GM19395 (cell line): ENCODE results near the gene ARL4C.
A peak's percentile ranks its signal among the peaks of the same experiment; 100 is the strongest.

ENCODE experiments used
- ATAC-seq: cut with Tn5 transposase; IDR thresholded peaks from one replicate; pipeline ENCODE4 v1.9.1; 2021; ENCODE audit warnings: mild to moderate bottlenecking, moderate library complexity; ENCODE audit not compliant: unreplicated experiment

ARL4C gene

DNA sequence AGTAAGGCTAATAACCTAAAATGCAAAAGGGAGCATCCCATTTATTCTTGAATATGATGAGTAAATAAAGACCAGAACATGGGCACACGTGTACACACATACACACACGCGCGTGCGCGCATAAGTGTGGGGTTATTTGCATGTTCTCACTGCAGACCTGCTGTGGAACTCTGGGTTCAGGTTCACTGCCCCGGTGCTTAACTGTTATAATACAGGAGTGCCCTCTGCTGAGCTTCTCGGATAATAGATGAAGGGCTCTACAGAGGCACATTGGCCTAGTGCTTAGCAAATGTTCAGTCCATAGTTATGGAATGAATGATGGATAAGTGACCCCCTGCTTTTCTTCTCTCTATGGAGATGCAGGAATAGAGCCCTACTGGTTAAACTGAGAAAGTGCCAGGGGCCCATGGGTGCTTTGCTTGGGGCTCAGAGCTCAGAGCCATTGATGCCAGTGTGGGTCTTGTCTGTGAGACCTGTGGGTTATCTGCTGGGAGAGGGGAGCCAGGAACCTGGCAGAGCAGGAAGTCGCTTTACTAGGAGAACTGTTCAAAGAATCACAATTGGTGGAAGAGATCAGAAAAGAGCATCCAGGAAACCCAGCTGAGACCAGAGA lies 3.6 kb upstream of the ARL4C start:
- no peak for ATAC-seq

DNA sequence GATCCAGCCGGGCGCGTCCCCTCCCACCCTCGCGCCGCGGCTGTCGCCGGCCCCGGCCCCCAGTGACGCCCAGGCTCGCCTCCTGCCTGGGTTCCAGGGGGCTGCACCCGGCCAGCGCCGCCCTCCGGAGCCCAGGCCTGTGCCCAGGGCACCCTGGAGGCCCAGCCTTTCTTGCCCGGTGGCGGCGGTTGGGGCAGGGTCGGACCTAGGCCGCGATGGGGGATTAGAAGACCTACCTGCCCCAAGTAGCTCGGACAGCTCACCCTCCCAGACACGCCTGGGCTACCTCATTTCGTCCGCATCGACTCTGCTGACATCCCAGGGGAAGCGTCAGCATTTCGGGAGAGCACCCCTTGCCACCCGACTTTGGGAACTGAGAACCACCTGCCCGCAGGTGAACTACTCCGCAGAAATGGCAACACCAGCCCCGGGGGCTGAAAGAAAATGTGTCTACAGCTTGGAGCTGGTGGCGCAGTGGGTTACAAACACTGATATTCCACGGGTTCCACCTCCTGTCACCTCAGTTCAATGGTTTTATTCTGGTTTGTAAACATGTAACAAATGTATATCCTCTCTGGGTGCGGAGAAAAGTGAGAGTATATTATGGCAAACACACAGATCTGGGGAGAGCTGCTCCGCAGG lies 834 bp upstream of the ARL4C start:
- no peak for ATAC-seq

DNA sequence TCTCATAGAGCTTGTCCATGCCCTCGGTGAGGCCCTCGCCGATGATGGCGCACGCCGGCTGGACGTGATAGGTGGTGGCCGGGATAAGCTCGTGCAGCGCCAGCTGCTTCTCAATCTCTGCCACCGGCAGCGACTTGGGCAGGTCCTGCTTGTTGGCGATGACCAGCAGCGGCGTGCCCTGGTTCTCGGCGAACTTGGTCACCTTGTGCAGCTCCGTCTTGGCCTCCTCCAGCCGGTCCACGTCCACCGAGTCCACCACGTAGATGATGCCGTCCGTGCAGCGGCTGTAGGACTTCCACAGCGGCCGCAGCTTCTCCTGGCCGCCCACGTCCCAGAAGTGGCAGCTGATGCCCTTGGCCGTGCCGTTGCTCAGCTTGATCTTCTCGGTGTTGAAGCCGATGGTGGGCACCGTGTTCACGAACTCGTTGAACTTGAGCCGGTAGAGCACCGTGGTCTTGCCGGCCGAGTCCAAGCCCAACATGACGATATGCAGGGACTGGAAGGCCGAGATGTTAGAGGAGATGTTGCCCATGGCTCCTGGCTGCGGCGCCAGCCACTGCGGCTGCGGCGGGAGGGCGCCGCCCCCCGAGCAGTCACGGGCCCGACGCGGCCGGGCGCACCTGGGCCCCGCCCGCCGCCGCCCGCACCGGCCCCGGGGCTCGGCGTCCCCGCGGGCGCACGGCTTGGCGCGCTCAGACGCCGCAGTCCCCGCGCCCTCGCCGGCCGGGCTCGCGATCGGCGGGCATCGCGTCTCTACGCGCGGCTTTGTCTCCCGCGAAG lies 636 bp downstream of the ARL4C start:
- peak; percentile 45 for ATAC-seq

DNA sequence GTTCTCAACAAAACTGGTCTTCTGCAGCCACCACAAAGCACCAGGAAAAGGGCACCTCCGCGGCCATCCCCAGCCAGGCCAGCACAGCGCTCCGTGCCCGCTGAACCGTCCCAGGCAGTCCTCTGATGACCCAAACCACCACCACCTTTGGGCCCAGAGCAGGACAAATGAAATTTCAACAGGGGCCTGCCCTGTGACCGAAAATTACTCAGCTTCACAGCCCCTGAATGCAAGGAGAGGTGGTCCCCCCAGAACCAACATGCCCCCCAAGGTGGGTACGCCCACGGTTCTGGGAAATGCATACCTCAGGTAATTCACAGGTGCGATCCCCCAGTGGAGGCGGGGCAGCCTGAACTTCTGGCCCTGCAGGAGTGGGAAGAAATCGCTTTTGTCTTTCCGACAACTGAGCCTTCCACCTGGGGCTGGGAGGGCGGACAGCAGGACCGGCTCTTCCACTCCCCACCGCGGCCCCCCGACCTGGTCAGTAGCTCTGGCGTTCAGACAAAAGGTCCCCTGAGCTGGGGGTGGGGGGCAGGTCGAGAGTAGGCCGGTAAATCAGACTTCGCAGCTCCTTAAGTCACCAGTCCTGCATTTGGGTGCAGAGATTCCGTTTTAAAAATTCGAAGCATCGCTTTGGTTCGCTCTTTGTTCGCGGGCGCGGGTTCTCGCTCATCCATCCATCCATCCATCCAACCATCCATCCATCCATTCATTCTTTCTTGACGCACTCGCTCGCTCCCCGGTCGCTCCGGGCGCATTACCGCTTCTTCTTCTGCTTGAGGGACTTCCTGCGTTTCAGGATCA lies 1.4 kb downstream of the ARL4C start:
- no peak for ATAC-seq

DNA sequence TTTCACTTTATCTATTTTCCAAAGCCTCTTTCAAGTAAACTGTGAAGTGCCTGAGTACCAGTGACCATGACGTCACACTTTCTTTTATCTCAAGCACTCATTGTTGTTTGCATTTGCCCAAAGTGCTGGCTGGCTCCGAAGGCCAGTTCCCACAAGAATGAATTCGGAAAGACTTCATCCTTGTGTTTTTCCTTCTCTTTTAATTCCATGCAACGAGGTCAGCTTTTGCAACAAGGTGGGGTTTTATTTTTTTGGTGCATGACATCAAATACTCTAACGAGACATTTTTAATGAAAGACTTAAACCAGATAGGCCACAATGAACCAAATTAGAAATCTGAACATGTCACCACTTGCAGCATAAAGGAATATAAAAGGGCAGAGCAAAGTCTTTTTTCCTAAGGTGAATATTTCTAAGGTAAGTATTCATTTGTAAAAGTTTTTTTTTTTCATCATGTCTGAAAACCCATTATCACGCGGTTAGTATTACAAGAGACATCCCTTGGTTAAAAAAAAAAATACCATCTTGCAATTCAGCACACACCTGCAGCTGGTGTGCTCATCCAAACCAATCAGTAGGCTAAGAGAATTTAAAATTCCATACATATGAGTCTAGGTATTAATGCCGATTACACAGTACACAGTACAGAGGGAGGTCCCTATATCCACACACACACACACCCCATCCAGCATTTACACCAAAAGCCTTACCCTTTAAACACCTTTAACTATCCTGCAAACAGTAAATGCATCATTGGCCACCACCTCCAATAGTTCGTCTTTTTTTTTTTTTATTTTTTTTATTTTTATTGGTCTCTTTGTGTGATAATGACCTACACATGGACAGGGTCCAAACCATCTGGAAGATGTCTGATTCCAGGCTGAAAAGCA lies 2.3 kb downstream of the ARL4C start:
- no peak for ATAC-seq

DNA sequence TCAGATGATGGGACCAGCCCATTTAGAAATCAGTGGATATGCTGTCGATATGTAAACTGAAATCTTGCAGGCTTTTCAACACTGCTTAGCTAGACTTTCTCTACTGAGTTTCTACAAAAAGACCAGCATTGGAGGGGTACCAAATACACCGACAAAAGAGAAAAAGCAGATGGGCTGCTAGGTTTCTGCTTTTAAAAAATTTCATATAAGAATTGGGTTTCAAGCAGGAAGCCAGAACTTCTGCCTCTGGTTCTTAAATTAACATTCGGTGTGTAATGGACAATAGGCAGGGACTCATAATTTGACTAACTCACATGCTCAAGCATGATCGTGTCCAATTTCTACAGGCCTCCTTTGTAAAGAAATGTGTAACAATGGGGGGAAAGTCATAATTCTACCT lies 3.1 kb downstream of the ARL4C start:
- no peak for ATAC-seq

DNA sequence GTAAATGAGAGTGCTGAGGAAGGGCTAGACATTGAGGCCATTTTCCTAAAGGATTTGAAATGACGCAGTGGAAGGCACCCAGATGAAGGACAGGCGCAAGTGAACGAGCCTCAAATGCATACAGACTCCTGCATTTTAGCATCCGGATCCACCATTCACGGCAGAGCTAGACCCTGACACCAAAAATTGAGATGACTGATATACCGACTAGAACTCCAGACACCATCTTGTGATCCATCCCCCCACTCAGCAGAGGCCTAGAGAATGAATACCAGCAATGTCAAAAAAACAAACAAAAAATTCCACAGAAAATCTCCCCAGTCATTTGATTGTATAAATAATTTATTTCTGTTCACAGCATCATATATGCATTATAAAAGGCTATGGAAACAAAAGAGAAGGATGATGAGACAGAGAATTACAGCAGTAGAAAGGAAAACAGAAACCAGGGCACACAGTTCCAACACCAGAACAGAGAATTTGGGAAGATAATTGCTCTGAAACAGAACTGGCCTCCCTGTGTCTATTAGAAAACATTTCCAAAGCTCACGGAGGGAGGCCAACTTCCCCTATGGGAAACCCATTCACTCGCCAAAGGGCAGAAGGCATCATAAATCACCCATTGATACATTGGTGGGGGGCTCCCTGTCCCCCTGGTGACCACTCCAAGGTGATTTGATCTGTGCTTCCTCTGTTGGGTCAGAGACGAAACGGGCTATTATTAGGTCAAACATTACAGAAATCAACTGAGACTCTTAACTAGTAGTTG lies 4.0 kb downstream of the ARL4C start:
- no peak for ATAC-seq

DNA sequence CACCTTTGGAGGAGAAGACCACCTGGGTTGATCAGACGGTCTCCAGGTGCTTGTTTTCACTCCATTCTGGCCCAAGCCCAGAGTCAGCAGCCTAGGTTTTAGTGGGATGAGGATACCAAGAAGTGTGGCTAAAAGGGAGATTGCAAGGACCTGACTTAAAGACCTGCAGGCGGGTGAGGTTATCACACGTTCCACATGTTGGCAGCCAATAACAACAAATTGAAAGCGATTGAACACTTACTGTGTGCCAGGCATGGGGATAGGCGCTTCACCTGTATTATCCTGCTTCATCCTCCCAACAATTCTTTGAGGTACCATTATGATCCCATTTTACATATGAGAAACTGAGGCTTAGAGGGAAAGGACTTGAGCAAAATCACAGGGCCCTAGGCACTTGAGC lies 5.0 kb downstream of the ARL4C start:
- ATAC-seq = no peak

DNA sequence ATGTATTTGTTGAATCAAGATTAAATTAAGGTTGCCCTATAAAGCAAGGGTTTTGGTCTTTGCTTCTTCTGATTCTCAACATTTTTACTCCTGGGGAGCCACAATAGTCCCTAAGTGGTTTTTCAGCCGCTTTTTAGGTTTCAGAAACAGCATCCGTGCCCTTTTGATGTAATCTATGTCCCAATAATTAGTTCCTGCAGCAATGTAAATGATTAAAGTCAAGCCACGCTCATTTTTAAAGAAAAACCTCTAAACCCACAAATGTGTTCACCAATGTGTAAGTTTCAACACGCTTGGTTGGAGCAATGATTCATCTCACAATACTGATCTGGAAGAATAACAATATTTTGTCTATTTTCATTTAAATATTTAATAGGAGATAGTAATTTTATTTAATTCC lies 5.6 kb downstream of the ARL4C start:
- ATAC-seq = no peak

DNA sequence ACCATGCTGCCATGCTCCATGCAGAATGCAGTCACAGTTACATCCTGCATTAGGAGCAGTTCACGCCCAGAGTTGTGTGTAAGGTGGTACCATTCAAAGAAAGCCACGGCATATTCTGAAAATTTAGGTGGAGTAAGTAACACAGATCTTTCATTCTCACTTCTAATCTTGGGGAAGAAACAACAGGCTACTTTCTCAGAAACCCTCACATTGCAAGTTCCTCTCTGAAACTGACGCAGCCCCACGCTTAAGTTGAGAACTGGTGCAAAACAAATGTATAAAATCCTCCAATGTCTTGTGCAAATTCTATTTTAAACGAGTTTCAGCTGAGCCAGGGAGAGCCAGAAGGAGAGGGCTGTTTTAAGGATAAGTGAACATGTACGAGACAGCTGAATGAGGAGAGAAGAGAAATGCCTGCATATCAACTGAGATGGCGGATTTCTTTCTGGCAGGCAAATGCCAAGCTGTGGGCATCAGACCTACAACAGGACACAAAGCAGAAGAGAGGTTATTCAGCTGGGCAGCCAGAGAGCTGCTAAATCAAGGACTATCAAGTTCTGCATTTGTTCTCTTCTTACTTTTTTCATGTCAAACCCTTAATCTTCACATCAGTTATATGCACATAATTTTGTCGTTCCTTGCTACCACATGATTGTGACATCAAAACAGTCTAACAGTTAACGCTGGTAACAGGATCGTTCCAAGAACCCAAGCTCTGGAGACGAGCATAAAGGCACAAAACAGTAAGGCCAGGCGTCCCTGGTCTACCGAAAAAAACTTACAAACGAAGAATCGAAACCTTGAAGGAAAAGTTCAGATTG lies 6.4 kb downstream of the ARL4C start:
- no peak for ATAC-seq

DNA sequence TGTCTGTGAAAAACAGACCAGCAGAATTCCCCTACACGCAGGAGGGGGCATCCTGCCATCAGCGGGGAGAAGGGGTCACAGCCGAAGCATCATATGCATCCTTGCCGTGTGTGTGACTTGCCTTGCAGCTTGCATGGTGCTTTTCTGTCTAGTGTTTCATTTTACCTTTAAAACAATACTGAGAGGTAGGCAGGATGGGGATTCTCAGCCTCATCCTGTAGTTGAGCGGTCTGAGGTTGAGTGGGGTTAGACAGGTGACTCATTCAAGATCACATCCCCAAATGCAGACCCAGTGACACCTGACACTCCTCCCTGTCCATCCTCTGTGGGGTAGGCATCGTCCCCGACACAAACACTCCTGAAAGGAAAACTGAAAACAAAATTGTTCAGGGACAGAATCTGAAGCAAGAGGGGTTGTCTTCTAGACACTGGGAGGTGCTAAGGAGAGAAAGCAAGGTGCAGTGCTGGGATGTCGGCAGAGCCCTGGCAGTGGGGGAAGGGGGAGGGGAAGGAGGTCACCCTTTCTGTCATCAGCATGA lies 7.9 kb downstream of the ARL4C start:
- peak; percentile 81 for ATAC-seq

DNA sequence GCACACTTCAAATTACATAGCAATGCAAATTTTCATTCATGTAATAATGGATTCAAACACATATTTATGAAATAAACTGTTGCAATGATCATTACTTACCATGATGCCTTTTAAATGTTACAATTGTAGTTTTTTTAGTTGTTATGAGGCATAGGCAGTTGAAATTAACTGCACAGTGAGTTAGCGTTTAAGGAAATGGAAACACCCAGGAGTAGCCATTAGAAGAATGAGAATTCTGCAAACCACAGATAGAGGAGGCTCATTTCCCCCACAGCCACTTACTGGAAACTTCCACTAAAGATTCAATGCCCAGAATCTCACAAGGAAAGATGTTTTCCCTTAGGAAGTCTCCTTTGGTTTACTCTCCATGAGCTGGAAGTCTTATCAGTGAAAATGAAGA lies 8.4 kb downstream of the ARL4C start:
- no peak for ATAC-seq

DNA sequence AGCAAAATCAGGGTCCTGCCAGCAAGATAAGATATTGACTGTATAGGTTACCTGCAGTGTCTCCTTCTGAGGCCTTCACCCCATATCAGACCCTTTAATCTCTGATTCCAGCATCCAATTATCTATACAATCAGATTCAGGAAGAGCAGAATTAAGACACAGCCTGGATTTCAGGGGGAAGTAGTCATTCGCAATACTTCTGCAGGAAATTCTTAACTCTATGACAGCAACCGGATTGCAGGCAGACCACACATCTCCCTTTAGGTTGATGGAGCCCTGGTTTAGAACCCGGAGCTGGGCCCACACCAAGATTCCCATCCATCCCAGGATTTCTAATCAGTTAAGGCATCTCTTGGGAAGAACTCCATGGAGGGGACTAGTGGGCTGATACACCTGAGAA lies 9.5 kb downstream of the ARL4C start:
- ATAC-seq = no peak

DNA sequence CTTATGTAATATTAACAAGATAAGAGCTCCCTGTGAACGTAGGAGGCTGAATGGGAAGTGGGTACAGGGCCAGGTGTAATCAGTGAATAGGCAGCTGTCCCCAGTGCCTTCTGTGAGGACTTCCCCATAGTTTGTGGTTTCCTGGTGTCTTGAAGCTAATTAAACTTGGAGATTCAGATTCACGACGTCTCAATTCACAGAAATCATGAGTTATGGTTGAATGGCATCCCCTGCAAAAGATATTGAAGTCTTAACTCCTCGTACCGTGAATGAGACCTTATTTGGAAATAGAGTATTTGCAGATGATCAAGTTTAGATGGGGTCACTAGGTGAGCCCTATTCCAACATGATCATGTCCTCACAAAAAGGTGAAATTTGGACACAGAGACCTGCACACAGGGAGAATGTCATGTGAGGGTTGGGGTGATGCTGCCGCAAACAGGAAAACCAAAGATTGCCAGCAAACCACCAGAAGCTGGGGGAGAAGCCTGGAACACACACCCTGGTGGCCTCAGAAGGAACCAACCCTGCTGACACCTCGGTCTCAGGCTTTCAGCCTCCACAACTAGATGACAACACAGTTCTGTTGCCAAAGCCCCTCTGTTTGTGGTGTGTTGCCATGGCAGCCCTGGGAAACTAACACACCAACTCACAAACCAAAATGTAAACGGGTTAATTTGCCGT lies 13.2 kb downstream of the ARL4C start:
- ATAC-seq = peak; percentile 74

DNA sequence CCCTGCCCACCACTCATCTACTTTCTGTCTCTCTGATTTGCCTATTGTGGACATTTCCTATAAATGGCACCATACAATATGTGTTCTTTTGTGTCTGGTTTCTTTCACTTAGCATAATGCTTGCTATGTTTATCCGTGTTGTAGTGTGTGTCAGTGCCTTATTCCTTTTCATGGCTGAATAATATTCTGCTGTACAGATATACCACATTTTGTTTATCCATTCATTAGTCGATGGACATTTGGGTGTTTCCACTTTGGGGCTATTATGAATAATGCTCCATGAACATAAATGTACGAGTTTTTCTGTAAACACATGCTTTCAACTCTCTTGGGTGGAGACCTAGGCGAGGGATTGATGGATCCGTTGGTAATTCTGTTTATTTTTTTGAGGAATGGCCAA lies 15.6 kb downstream of the ARL4C start:
- ATAC-seq = no peak

DNA sequence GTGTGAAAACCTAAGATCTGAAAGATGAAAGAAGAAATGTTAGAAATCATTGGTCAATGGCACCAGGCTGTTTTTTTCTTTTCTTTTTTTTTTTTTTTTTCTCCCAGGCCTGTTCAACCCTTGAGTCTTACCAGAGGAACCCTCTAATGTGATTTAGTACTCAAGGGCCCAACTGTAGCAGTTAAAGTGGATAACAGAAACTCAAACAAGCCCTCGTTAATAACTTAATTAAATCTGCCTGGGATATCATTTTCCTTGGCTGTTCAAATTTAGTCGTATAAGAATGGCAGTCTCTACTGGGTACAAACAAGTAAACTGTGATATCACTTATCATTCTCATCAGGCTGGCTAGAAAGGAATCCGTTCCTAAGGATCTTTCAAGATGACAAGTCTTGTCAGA lies 16.5 kb downstream of the ARL4C start:
- no peak for ATAC-seq

DNA sequence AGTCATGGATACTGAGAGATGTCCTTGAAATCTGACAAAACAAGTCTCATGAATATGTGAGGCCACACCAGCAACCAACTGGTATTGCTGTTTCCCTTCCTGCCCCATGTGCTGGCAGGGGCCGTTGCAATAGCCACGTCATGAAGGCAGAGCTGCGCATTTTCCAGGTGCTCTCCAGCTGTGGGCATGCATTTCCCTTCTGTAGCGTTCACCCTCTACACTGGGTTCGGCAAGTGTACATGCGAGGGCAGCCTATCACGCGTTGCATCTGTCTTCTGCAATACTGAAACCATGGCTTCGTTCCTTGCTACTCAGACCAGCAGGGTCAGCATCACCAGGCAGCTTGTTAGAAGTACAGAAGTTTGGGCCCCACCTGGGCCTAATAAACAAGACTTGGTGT lies 17.4 kb downstream of the ARL4C start:
- ATAC-seq = no peak
